OCI-LY7 (cell line): Measurements from ENCODE around the gene KCNK13. TPM values are rescaled to one million over a fixed set of nuclear protein-coding genes. Genes with fewer than 3 reads are reported as not detected.

Source experiments
- BruUV-seq: library from RNA; stranded (reverse); fragments of 400-500 nt; replicated peaks from 2 replicates; lab custom pipeline; 2021; lab: Mats Ljungman, UMichigan
- CTCF ChIA-PET: fragments of 300-600 bp; sonication (Branson Sonifier 250); formaldehyde crosslinking; loops from one replicate; lab custom pipeline; 2022; ENCODE audit warnings: antibody characterized with exemption; ENCODE audit not compliant: unreplicated experiment; lab: Charles Lee
- POLR2A ChIA-PET: fragments of 300-600 bp; sonication (Branson Sonifier 250); formaldehyde crosslinking; loops from one replicate; lab custom pipeline; 2022; ENCODE audit warnings: antibody characterized with exemption; lab: Charles Lee
- DNase-seq: peaks from one replicate; pipeline ENCODE4 v3.0.0-alpha.2; 2015; ENCODE audit warnings: low spot score
- H2AFZ ChIP-seq: fragments of 200-600 bp; sonication (generic), shearing (Covaris generic); 2 replicates; pipeline ENCODE4 v1.6.1; 2014; ENCODE audit warnings: mild to moderate bottlenecking, antibody characterized with exemption, low read length, moderate library complexity
- H3K27ac ChIP-seq: fragments of 200-600 bp; sonication (generic); 2 replicates; pipeline ENCODE4 v1.5.1; 2014; ENCODE audit warnings: mixed run types, low read depth, mild to moderate bottlenecking, moderate library complexity, low read length, inconsistent platforms; ENCODE audit not compliant: poor library complexity, severe bottlenecking
- H3K36me3 ChIP-seq: fragments of 200-600 bp; sonication (generic); 2 replicates; pipeline ENCODE4 v1.6.1; 2014; ENCODE audit warnings: mild to moderate bottlenecking, antibody characterized with exemption, low read length, moderate library complexity, mixed read lengths; ENCODE audit not compliant: insufficient read depth
- H3K4me1 ChIP-seq: fragments of 200-600 bp; sonication (generic); 2 replicates; pipeline ENCODE4 v1.5.1; 2014; ENCODE audit warnings: mild to moderate bottlenecking, low read length; ENCODE audit not compliant: insufficient read depth, poor library complexity, severe bottlenecking
- H3K4me2 ChIP-seq: fragments of 200-600 bp; sonication (generic); 2 replicates; pipeline ENCODE4 v1.6.1; 2014; ENCODE audit warnings: mild to moderate bottlenecking, low read length
- H3K4me3 ChIP-seq: fragments of 200-600 bp; sonication (generic); 2 replicates; pipeline ENCODE4 v1.5.1; 2014; ENCODE audit warnings: mild to moderate bottlenecking, low read depth, low read length; ENCODE audit not compliant: poor library complexity, severe bottlenecking
- H3K79me2 ChIP-seq: fragments of 200-600 bp; sonication (generic); 2 replicates; pipeline ENCODE4 v1.6.1; 2016; ENCODE audit warnings: low read depth, mild to moderate bottlenecking, low read length, moderate library complexity, mixed read lengths; ENCODE audit not compliant: insufficient read depth
- H3K9me2 ChIP-seq: fragments of 200-600 bp; sonication (generic); 2 replicates; pipeline ENCODE4 v1.6.1; 2016; ENCODE audit warnings: mild to moderate bottlenecking, low read length, mixed read lengths; ENCODE audit not compliant: insufficient read depth
- H3K9me3 ChIP-seq: fragments of 200-600 bp; sonication (generic); 2 replicates; pipeline ENCODE4 v1.6.1; 2014; ENCODE audit warnings: mild to moderate bottlenecking, mixed run types, low read length, mixed read lengths
- H4K20me1 ChIP-seq: fragments of 200-600 bp; sonication (generic); 2 replicates; pipeline ENCODE4 v1.6.1; 2014; ENCODE audit warnings: mild to moderate bottlenecking, antibody characterized with exemption, low read length, moderate library complexity, mixed read lengths; ENCODE audit not compliant: insufficient read depth
- CTCF ChIP-seq: fragments of 200-600 bp; sonication (generic); conservative IDR thresholded peaks from 2 replicates; pipeline ENCODE4 v1.5.1; 2014; ENCODE audit warnings: mild to moderate bottlenecking, antibody characterized with exemption, low read length, moderate library complexity, mixed read lengths
- EZH2phosphoT487 ChIP-seq: fragments of 200-600 bp; sonication (generic); IDR thresholded peaks from 2 replicates; pipeline ENCODE4 v1.6.1; 2018; ENCODE audit warnings: low read depth, borderline replicate concordance, mild to moderate bottlenecking, mixed run types, antibody characterized with exemption, low read length, moderate library complexity, mixed read lengths
- intact Hi-C: fragments of 100-400 bp; cut with micrococcal nuclease; formaldehyde crosslinking; loops from one replicate; pipeline ENCODE4 v1.10.0; 2022; ENCODE audit not compliant: unreplicated experiment
- total RNA-seq, 2 experiments: library from RNA; depleted of rRNA in 1 of 2; stranded (reverse); fragments of >200 nt in 1 of 2; shearing (Covaris generic) in 1 of 2; gene quantifications; 2 replicates each; pipeline ENCODE4 v1.2.3, GENCODE V29; 2014 to 2022

Gene KCNK13
- total RNA-seq, 2 experiments from 2014 or later: not detected

GRCh38 chr14:90053044-90053443 lies 8.8 kb upstream of the KCNK13 start:
- Histone ChIP-seq H3K4me1 (no peaks in the 10 kb centered on the region), H3K27ac (no peak overlapping the region), H3K4me2 (no peak overlapping the region), H3K4me3 (no peak overlapping the region), H4K20me1 (no peaks in the 10 kb centered on the region), H3K9me3 (no peaks in the 10 kb centered on the region), H3K9me2 (no peaks in the 10 kb centered on the region), H3K36me3 (no peaks in the 10 kb centered on the region), H2AFZ (no peak overlapping the region), H3K79me2 (no peaks in the 10 kb centered on the region)
- ChIA-PET CTCF (no interaction called here), POLR2A (no interaction called here)
- no peak for DNase-seq
- TF ChIP-seq EZH2phosphoT487 (no peak), CTCF (no peak)
- no TSS peak for BruUV-seq
- intact Hi-C loops: no loop called here

DNA sequence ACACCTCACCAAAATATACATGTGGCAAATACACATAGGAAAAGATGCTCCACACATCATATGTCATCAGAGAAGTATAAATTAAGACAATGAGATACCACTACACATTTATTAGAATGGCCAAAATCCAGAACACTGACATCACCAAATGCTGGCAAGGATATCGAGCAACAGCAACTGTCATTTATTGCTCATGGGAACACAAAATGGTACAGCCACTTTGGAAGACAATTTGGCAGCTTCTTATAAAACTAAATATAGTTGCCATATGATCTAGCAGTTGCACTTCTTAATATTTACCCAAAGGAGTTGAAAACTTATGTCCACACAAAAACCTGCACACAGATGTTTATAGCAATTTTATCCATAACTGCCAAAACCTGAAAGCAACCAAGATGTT lies 7.0 kb upstream of the KCNK13 start:
- Histone ChIP-seq H3K36me3 (no peaks in the 10 kb centered on the region), H3K4me1 (no peaks in the 10 kb centered on the region), H2AFZ (no peak overlapping the region), H3K4me3 (no peak overlapping the region), H3K9me2 (no peaks in the 10 kb centered on the region), H3K9me3 (peaks cover 4% of the 10 kb centered on the region; the same call in 1 of the 2 replicates), H4K20me1 (no peaks in the 10 kb centered on the region; the same call in 1 of the 2 replicates), H3K79me2 (no peaks in the 10 kb centered on the region), H3K27ac (no peak overlapping the region), H3K4me2 (no peak overlapping the region)
- DNase-seq: no peak
- POLR2A ChIA-PET: interaction anchor here (0.6 kb wide), 1 partner anchor 1314 kb away, joined by 4 read pairs; no protein-coding TSS in a partner anchor
- intact Hi-C loops: no loop called here
- CTCF ChIA-PET: no interaction called here
- no TSS peak for BruUV-seq
- no peak for TF ChIP-seq EZH2phosphoT487
- TF ChIP-seq CTCF: no peak

- no TSS peak for BruUV-seq
- no peak overlapping the region for H2AFZ ChIP-seq
- no peaks in the 10 kb centered on the region for H3K9me2 ChIP-seq
- no peaks in the 10 kb centered on the region for H3K4me1 ChIP-seq
- H3K27ac ChIP-seq: no peak overlapping the region
- no peak for TF ChIP-seq CTCF
- no peak for TF ChIP-seq EZH2phosphoT487
- H3K4me3 ChIP-seq: no peak overlapping the region
- ChIA-PET CTCF (no interaction called here), POLR2A (interaction anchor here (0.6 kb wide), 1 partner anchor 29 kb away, joined by 3 read pairs; no protein-coding TSS in a partner anchor)
- H3K79me2 ChIP-seq: no peaks in the 10 kb centered on the region
- no peak overlapping the region for H3K4me2 ChIP-seq
- no peaks in the 10 kb centered on the region for H3K36me3 ChIP-seq
- peaks cover 4% of the 10 kb centered on the region; the same call in 1 of the 2 replicates for H3K9me3 ChIP-seq
- intact Hi-C loops: no loop called here
- DNase-seq: no peak
- H4K20me1 ChIP-seq: no peaks in the 10 kb centered on the region; the same call in 1 of the 2 replicates
Measured at GRCh38 chr14:90056826-90057225, 5.0 kb upstream of the KCNK13 start.
